HepG2 (cell line): ENCODE measurements around the gene GLB1L.

Experiments
- CTCF ChIP-seq: sonication (generic); formaldehyde crosslinking; IDR thresholded peaks from 2 replicates; pipeline ENCODE4 v1.5.0; 2020; ENCODE audit warnings: mild to moderate bottlenecking, missing genetic modification reagents, moderate library complexity
- FOXM1 ChIP-seq: sonication (generic); formaldehyde crosslinking; IDR thresholded peaks from 2 replicates; pipeline ENCODE4 v1.5.0; 2020; ENCODE audit warnings: missing genetic modification reagents
- NRL ChIP-seq: sonication (generic); formaldehyde crosslinking; IDR thresholded peaks from 2 replicates; pipeline ENCODE4 v1.5.0; 2020; ENCODE audit warnings: missing genetic modification reagents, mild to moderate bottlenecking, moderate library complexity, borderline replicate concordance
- TCF7 ChIP-seq: sonication (generic); IDR thresholded peaks from 2 replicates; pipeline ENCODE4 v1.6.1; 2016; ENCODE audit warnings: antibody characterized with exemption, low read depth
- TF ChIP-seq, protein P1 (sequence below), 2 experiments: fragments of 450-650 bp in 1 of 2; sonication (generic) in 1 of 2; formaldehyde crosslinking in 1 of 2; IDR thresholded peaks; 2 replicates each; pipeline versions ENCODE4 v1.6.1 to v1.8.0; 2016 to 2022; ENCODE audit warnings: antibody characterized with exemption in 1 of 2, mild to moderate bottlenecking in 1 of 2, missing genetic modification reagents in 1 of 2

DNA sequence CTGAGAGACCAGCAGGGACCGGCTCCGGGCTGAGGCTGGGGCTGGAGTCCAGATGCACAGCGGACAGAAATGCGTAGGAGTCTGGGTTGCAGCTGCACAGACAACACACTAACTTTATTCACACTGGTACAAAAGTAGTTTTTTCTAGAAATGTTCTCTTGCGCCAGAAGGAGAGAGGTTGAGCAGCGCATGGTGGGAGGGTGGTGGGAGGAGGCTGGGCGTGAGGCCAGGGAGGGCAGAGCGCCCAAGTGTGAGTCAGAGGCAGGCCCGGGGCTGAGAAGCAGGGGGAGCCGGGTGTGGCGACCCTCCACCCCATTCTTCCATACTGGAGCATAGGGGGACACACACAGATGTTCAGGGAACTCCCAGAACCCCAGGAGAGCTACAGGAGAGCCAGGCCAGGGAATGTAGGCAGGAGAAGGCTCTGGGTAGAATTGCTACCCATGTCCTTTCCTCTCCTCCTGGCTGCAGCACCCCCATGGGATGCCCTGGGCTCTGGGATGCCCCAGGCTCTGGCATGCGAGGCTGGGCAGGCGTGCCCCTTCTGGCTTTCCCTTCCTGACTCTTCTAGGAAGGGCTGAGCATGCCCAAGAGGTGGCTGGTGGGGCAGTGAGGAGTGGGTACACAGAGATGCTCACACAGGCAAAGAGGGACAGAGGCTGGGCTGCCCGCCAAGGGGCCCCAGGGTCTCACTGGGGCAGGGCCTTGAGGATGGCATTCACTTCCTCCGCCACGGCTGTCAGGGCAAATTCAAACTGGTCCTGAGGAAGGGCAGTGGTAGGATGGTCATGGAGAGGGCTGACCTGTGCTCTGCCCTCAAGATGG is 44.5 kb upstream of the GLB1L start:
- no peak for TF ChIP-seq NRL (CRISPR knock-in tag)
- TF ChIP-seq CTCF = no peak
- TF ChIP-seq TCF7 = no peak
- TF ChIP-seq, protein P1, sequence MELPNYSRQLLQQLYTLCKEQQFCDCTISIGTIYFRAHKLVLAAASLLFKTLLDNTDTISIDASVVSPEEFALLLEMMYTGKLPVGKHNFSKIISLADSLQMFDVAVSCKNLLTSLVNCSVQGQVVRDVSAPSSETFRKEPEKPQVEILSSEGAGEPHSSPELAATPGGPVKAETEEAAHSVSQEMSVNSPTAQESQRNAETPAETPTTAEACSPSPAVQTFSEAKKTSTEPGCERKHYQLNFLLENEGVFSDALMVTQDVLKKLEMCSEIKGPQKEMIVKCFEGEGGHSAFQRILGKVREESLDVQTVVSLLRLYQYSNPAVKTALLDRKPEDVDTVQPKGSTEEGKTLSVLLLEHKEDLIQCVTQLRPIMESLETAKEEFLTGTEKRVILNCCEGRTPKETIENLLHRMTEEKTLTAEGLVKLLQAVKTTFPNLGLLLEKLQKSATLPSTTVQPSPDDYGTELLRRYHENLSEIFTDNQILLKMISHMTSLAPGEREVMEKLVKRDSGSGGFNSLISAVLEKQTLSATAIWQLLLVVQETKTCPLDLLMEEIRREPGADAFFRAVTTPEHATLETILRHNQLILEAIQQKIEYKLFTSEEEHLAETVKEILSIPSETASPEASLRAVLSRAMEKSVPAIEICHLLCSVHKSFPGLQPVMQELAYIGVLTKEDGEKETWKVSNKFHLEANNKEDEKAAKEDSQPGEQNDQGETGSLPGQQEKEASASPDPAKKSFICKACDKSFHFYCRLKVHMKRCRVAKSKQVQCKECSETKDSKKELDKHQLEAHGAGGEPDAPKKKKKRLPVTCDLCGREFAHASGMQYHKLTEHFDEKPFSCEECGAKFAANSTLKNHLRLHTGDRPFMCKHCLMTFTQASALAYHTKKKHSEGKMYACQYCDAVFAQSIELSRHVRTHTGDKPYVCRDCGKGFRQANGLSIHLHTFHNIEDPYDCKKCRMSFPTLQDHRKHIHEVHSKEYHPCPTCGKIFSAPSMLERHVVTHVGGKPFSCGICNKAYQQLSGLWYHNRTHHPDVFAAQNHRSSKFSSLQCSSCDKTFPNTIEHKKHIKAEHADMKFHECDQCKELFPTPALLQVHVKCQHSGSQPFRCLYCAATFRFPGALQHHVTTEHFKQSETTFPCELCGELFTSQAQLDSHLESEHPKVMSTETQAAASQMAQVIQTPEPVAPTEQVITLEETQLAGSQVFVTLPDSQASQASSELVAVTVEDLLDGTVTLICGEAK (IDR thresholded peaks at IDR 0.05) = no peak
- TF ChIP-seq, protein P1 (CRISPR knock-in tag; IDR thresholded peaks at IDR 0.05) = peak; percentile 64; the same call in 1 of the 2 replicates
- no peak for TF ChIP-seq FOXM1
